Activated CD8-positive, alpha-beta memory T cell treated with anti-CD3 and anti-CD28 coated beads for 1 hour (primary cell): Measurements from ENCODE around the gene HRK.

Source experiments
- DNase-seq, 2 donors: peaks; one replicate each; pipeline ENCODE4 v3.0.0-alpha.2; 2020; ENCODE audit warnings: low read depth in 1 of 2; ENCODE audit errors: extremely low read depth in 1 of 2

The HRK gene

DNA sequence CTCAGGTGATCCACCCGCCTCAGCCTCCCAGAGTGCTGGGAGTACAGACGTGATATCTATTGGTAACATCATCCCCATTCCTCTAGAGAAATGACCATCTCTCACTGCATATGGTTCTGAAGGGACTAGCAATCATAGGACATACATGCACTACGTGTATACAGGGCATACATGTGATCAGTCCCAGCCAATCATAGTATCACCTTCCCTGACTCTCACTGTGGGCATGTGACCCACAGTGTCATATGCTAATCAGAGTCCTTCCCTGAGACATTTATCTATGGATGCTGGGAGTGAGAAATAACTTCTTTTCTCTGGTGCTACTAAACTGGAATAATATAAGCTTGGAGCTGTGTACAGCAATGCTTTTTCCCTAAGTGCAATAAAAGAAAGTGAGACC is 17.4 kb upstream of the HRK start:
- DNase-seq = no peak

- DNase-seq = no peak
These were observed 16.2 kb upstream of the HRK start for GRCh38 chr12:116897476-116897875.

GRCh38 chr12:116896411-116896924 is 15.2 kb upstream of the HRK start:
- no peak for DNase-seq

DNA sequence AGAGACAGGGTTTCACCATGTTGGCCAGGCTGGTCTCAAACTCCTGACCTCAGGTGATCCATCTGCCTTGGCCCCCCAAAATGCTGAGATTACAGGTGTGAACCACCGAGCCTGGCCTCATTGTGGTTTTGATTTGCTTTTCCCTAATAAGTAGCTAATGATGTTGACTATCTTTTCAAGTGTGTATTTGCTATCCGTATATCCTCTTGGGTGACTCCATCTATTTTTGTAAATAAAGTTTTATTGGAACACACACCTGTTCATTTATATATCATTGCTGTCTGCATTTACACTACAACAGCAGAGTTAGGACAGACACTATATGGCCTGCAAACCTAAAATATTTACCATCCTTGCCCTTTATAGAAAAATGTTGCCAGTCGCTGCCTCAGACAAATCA is 13.7 kb upstream of the HRK start:
- no peak for DNase-seq

GRCh38 chr12:116892349-116893140 is 11.3 kb upstream of the HRK start:
- no peak for DNase-seq

DNA sequence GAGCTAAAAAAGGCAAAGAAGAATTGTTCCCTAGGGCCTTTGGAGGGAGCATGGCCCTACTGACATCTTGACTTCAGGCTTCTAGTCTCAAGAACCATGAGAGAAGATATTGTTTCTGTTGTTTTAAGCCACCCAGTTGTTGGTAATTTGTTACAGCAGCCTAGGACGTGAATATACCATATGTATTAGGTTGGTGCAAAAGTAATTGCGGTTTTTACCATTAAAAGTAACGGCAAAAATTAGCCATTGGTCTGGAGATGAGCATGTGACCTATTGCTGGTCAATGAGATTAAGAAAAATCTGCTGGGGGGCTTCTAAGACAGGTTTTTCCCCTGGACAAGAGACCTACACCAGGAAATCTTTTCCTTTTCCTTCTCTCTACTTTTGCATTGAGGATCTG is 9.8 kb upstream of the HRK start:
- no peak for DNase-seq

GRCh38 chr12:116890330-116890729 is 9.1 kb upstream of the HRK start:
- DNase-seq = no peak

DNA sequence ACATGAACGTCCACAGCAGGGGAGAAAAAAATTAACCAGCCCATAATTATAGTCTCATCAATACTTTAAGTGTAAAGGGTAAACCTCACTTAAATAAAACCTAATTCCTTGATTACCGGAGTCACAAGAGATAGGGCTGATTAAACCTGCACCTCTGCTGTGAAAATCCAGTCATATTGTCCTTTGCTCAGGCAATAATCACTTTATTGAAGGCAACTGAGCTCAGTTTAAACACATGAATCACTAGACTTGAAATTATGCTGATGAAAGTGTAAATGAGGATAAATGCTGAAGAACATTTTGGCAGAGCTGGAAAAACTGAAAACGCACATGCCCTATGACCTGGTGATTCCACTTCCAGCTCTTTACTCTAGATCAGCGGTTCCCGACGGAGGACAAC is 6.7 kb upstream of the HRK start:
- no peak for DNase-seq

GRCh38 chr12:116887244-116887643 is 6.0 kb upstream of the HRK start:
- DNase-seq = no peak

DNA sequence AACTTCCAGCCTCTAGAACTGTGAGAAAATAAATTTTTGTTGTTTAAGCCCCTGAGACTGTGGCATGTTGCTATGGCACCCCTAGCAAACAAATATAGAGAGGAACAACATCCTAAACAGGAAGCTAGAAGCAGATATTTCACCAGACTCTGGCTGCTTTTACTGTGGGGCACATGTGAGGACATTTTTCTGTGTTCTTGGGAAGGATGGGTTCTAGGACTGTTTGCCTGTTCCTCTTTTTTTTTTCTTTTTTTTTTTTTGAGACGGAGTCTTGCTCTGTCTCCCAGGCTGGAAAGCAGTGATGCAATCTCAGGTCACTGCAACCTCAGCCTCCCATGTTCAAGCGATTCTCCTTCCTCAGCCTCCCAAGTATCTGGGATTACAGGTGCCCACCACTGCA is 4.2 kb upstream of the HRK start:
- DNase-seq = no peak

GRCh38 chr12:116884871-116885270 is 3.6 kb upstream of the HRK start:
- no peak for DNase-seq

GRCh38 chr12:116882742-116883141 is 1.5 kb upstream of the HRK start:
- DNase-seq = no peak

DNA sequence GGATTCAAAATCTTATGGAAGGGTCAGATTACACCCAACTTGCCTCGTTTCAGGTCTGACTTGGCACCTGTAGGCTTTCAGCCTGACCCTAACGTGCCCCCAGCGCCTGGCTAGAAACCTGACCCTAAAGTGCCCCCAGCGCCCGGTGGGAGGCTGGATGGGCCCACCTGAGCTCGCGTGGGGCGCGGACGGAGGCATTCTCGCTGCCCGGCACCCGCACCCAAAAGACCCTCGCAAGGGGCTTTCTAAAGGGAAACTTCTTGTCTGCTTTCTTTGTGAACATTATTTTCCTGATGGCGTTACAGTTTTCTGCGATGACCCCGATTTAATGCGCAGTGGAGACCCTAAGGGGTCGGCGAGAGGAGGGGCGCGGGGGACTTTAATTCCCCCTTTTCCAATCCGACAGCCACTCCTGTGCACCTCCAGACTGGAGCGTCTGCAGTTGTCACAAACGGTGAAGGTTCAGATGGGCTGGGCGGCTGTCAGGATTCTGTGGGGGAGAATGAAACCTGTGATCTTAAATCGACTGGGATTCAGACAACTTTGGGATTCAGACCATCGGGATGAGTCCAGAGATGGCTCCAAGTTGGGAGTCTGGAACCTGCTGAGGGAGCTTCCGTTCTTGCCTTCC is 751 bp upstream of the HRK start:
- DNase-seq = no peak

DNA sequence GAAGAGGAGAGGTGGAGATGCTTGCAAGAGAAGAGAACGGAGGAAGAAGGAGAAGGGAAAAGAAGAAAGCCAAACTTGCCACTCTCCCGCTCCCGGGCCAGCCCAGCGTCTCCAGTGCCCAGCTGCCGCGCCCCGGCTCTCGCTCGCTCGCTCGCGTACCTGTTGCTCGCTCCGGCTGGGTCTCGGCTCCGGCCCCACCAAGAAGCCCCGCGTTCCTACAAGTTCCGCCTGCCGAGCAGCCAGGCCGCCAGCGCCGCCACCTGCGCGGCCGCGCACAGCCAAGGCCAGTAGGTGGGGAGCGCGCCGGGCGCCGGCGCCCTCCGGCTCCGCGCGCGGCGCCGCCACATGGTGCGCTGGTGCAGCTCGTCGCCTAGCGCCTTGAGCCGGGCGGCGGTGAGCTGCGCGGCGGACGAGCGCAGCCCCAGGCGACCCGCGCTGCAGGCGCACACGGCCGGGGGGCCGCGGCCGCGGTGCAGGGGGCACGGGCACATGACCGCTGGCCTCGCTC is 370 bp downstream of the HRK start:
- no peak for DNase-seq

DNA sequence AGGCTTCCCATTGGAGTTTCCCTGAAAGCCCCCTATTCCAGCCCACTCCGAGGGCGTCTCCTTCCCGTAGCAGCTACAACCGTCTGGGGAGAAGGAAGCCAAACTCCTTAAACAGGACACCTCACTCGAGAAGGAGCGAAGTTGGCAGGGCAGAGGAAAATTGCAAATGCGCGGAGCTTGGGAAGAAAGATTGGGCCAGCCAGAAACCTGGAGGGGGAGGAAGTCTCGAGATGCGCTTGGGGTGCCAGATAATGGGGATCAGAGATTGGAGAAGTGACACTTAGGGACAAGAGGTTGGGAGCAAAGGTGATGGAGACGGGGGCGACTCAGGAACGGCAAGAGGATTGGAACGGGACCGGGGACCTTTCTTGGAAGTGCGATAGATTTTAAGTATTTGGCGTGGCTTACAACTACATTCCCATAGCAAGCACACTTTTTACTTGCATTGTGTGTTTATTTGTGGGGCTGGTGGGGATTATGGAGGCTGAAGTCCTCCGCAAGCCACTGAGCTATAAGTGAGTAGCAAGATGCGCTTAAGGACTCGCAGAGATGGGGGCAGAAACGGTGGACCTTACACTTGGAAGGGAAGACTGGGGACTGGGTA is 926 bp downstream of the HRK start:
- DNase-seq = no peak

GRCh38 chr12:116879509-116880212 is 1.6 kb downstream of the HRK start:
- no peak for DNase-seq

DNA sequence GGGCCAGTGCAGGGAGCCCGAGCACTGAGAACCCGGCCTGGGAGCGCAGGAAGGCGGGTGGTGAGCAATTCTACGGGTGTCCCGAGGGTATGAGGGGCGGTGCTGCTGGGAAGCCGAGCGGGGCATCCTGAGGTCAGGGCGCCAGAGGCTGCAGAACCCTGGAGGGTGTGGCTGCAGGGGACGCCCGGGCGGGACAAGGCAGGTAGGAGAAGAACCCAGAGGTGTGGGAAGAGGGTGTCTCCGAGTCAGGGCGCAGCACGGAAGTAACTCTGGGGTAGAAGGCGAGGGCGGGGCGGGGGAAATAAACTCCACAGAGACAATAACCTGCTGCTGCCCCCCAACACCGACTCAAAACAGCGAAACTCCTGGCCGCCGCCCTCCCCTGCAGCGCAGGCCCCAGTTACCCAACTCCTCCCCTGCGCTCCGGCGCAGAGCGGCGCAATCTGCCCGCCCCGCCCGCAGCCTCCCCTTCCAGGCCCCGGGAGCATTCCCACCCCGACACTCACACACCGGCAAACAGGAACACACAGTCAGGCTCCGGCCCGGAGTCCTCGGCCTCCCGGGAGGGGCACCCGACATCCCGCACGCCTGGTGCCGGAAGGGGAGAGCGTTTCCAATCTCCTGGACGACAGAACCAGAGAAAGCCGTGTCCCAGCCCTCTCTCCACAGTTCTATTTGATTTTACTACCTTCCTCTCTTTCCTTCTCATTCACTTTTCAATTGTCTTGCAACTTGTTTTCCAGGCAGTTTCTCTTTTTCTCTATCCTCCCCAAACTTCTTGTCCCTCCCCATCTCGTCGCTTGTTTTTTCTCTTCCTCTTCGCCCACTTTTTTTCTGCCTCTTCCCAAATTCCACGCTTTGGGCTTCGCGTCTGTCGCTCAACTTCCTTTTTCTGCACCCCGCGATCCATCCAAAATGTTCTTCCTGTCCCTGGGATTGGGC is 2.4 kb downstream of the HRK start:
- DNase-seq = no peak

DNA sequence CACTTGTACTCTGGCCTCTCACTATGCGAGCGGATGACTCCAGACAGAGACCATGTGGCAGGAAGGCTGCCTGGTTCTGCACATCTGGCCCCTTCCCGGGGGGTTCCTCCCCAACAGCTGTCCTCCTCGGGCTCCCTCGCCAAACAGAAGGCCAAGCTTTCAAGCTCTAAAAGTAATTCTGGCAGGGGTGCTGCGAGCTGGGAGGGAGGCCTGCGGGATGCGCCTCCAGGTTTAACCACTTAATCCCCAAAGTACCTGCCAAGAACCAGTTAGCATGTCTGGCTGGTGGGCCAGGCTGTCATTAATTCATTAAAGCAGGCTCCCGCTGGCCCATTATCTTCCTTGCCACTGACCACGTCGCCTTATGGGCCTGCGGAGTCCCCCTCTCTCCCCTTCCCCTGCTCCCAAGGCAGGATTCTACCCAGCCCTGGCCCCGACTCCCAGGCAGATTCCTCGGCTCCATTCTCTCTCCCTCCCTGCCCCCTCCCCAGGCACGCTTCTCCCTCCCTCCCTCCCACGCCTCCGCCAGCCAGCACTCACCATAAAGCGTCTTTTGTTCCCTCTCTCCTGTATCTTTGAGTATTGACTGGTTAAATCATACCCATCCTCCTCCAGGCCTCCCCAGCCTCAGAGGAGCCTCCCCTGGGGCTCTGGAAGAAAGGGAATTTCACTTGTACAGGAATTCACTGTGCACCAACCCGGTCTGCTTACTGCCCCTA is 4.9 kb downstream of the HRK start:
- no peak for DNase-seq

- no peak for DNase-seq
These were observed 6.8 kb downstream of the HRK start for GRCh38 chr12:116874324-116874995.
